ENCODE data around the gene CACNA1S.

The CACNA1S gene

GRCh38 chr1:200999667-201000066 lies 112.6 kb downstream of the CACNA1S start:
- TF ChIP-seq, protein P1, sequence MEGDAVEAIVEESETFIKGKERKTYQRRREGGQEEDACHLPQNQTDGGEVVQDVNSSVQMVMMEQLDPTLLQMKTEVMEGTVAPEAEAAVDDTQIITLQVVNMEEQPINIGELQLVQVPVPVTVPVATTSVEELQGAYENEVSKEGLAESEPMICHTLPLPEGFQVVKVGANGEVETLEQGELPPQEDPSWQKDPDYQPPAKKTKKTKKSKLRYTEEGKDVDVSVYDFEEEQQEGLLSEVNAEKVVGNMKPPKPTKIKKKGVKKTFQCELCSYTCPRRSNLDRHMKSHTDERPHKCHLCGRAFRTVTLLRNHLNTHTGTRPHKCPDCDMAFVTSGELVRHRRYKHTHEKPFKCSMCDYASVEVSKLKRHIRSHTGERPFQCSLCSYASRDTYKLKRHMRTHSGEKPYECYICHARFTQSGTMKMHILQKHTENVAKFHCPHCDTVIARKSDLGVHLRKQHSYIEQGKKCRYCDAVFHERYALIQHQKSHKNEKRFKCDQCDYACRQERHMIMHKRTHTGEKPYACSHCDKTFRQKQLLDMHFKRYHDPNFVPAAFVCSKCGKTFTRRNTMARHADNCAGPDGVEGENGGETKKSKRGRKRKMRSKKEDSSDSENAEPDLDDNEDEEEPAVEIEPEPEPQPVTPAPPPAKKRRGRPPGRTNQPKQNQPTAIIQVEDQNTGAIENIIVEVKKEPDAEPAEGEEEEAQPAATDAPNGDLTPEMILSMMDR (IDR thresholded peaks at IDR 0.05; ENCODE audit: low read length), result no peak
- TF ChIP-seq EZH2 (optimal IDR thresholded peaks at IDR 0.05; ENCODE audit: low read depth, low read length) (no peak), EZH2phosphoT487 (IDR thresholded peaks at IDR 0.05; ENCODE audit: low read length) (no peak)
- Histone ChIP-seq H3K36me3 (replicated peaks; ENCODE audit: insufficient read depth, low read length) (peaks cover 8% of the 10 kb centered on the region; the same call in 1 of the 2 replicates), H2AFZ (ENCODE audit: low read length) (no peak overlapping the region), H3F3A (ENCODE audit: insufficient read depth, low read length) (no peaks in the 10 kb centered on the region), H3K9me3 (replicated peaks; ENCODE audit: insufficient read depth, low read length) (no peaks in the 10 kb centered on the region), H3K9ac (ENCODE audit: low read length) (no peak overlapping the region), H3K27me3 (replicated peaks; ENCODE audit: insufficient read depth, low read length) (no peaks in the 10 kb centered on the region), H3K9me2 (replicated peaks; ENCODE audit: insufficient read depth, low read length) (no peaks in the 10 kb centered on the region), H3K27ac (ENCODE audit: low read length) (no peak overlapping the region), H4K20me1 (ENCODE audit: insufficient read depth, low read length) (no peaks in the 10 kb centered on the region), H3K79me2 (ENCODE audit: low read length) (no peaks in the 10 kb centered on the region), H3K4me2 (ENCODE audit: low read depth, low read length) (no peak overlapping the region), H3K4me3 (ENCODE audit: low read length) (no peak overlapping the region), H3K4me1 (ENCODE audit: low read length) (no peaks in the 10 kb centered on the region)
- DNase-seq, result no peak

DNA sequence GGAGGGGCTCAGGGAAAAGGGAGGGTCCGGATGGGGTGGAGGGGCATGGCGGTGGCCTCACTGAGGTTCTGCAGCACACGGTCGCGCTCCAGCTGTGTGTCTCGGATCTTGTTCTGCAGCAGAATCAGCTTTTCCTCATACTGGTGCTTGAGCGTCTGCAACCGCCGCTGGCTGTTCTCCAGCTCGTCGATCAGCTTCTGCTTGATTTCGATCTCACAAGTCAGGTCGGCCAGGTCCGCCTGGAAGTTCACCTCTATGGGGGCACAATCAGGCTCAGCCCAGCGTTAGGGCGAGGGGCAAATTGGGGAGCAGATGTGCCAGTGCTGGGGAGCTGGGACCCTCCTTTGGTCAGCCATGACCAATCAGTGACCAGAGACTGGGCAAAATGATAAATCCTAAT lies 113.9 kb downstream of the CACNA1S start:
- DNase-seq, result no peak
- H4K20me1 ChIP-seq (ENCODE audit: insufficient read depth, low read length), result no peaks in the 10 kb centered on the region
- H2AFZ ChIP-seq (ENCODE audit: low read length), result no peak overlapping the region
- no peak overlapping the region for H3K4me2 ChIP-seq (ENCODE audit: low read depth, low read length)
- H3K79me2 ChIP-seq (ENCODE audit: low read length), result no peaks in the 10 kb centered on the region
- H3K9ac ChIP-seq (ENCODE audit: low read length), result no peak overlapping the region
- H3K4me1 ChIP-seq (ENCODE audit: low read length), result no peaks in the 10 kb centered on the region
- no peaks in the 10 kb centered on the region for H3K9me2 ChIP-seq (replicated peaks; ENCODE audit: insufficient read depth, low read length)
- peaks cover 8% of the 10 kb centered on the region; the same call in 1 of the 2 replicates for H3K36me3 ChIP-seq (replicated peaks; ENCODE audit: insufficient read depth, low read length)
- TF ChIP-seq EZH2 (optimal IDR thresholded peaks at IDR 0.05; ENCODE audit: low read depth, low read length) (no peak), EZH2phosphoT487 (IDR thresholded peaks at IDR 0.05; ENCODE audit: low read length) (no peak)
- TF ChIP-seq, protein P1 (IDR thresholded peaks at IDR 0.05; ENCODE audit: low read length), result no peak
- no peaks in the 10 kb centered on the region for H3K27me3 ChIP-seq (replicated peaks; ENCODE audit: insufficient read depth, low read length)
- H3K4me3 ChIP-seq (ENCODE audit: low read length), result no peak overlapping the region
- H3F3A ChIP-seq (ENCODE audit: insufficient read depth, low read length), result no peaks in the 10 kb centered on the region
- H3K9me3 ChIP-seq (replicated peaks; ENCODE audit: insufficient read depth, low read length), result no peaks in the 10 kb centered on the region
- H3K27ac ChIP-seq (ENCODE audit: low read length), result no peak overlapping the region

DNA sequence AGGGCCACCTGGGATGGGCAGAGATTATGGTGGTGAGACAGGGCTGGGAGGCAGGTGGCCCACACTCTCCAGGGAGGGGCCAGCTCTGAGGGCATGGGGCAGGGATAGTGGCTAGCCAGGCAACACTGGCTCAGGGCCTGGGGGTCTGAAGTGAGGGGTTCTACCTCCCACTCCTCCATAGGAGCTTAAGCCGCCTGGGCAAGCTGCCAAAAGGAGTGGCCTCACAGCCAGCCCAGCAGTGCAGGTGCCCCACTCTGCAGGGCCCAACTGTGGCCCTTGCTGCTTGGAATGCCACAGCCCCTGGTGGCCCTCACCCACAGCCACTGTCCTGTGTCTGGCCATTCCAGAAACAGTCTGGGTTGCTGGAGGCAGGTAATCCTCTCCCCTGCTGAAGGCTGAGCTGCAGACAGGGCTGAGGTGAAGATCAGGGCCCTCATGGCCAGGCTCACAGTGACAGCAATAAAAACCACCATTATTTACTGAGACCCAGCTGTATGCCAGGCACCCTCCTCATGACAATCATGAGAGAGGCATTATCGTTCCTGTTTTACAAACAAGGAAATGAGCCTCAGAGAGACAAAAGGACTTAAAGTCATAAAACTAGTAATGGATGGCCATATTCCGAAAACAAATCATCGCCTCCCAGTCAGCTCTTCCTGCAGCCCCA lies 119.7 kb downstream of the CACNA1S start:
- H3K4me2 ChIP-seq (ENCODE audit: low read depth, low read length), result no peak overlapping the region
- no peaks in the 10 kb centered on the region for H4K20me1 ChIP-seq (ENCODE audit: insufficient read depth, low read length)
- no peak overlapping the region for H3K9ac ChIP-seq (ENCODE audit: low read length)
- no peak for DNase-seq
- no peak overlapping the region for H3K27ac ChIP-seq (ENCODE audit: low read length)
- no peak overlapping the region for H3K4me3 ChIP-seq (ENCODE audit: low read length)
- H3K9me3 ChIP-seq (replicated peaks; ENCODE audit: insufficient read depth, low read length), result no peaks in the 10 kb centered on the region
- no peaks in the 10 kb centered on the region for H3K4me1 ChIP-seq (ENCODE audit: low read length)
- no peak overlapping the region for H2AFZ ChIP-seq (ENCODE audit: low read length)
- H3K27me3 ChIP-seq (replicated peaks; ENCODE audit: insufficient read depth, low read length), result no peaks in the 10 kb centered on the region
- TF ChIP-seq, protein P1 (IDR thresholded peaks at IDR 0.05; ENCODE audit: low read length), result no peak
- TF ChIP-seq EZH2phosphoT487 (IDR thresholded peaks at IDR 0.05; ENCODE audit: low read length) (no peak), EZH2 (optimal IDR thresholded peaks at IDR 0.05; ENCODE audit: low read depth, low read length) (no peak)
- H3K9me2 ChIP-seq (replicated peaks; ENCODE audit: insufficient read depth, low read length), result no peaks in the 10 kb centered on the region
- H3K36me3 ChIP-seq (replicated peaks; ENCODE audit: insufficient read depth, low read length), result peaks cover 18% of the 10 kb centered on the region; the same call in 1 of the 2 replicates
- H3F3A ChIP-seq (ENCODE audit: insufficient read depth, low read length), result no peaks in the 10 kb centered on the region
- no peaks in the 10 kb centered on the region for H3K79me2 ChIP-seq (ENCODE audit: low read length)

All from MM.1S (cell line).